Loucy (cell line): ENCODE data around the gene CEMIP2.

Source experiments
- CTCF ChIP-seq: fragments of 200-600 bp; sonication (generic); conservative IDR thresholded peaks from 2 replicates; pipeline ENCODE4 v1.5.1; 2014; ENCODE audit warnings: mild to moderate bottlenecking, antibody characterized with exemption, low read length
- EZH2phosphoT487 ChIP-seq: fragments of 200-600 bp; IDR thresholded peaks from 2 replicates; pipeline ENCODE4 v1.6.1; 2018; ENCODE audit warnings: antibody characterized with exemption, mild to moderate bottlenecking, moderate library complexity, borderline replicate concordance

DNA sequence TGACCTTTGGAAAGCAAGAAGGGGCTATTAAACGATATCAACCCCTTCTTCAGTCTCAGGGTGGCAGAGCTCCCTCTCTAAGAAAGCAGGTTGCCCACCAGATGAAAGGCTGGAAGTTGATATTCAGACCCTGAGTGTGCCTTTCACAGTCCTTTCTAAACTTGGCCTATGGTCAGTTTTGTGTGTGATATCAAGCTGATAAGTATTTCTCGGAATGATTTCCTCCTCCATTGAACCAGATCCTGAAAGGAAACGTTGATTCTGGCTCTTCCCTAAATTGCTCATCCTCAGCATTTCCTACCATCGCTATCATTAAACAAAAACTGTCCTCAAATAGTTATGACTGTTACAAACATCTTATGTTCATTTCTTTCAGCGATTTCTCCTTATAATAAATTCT lies 130.4 kb downstream of the CEMIP2 start:
- TF ChIP-seq CTCF (no peak), EZH2phosphoT487 (no peak)
